Adrenal gland (tissue), 12 donors: ENCODE results near the gene HNRNPL. TPM values are rescaled to one million over a fixed set of nuclear protein-coding genes. Genes with fewer than 3 reads are reported as not detected.
A peak's percentile ranks its signal among the peaks of the same experiment; 100 is the strongest.

Experiments
- DNase-seq, 7 donors: peaks; one replicate each; pipeline ENCODE4 v3.0.0-alpha.2; 2019 to 2020
- H3K27ac ChIP-seq, 5 donors: fragments of 200-600 bp; sonication (generic) in 4 of 5; 1 replicate in 3 of 5; 2 replicates in 2 of 5; pipeline versions ENCODE4 v1.5.1 to v1.8.0; 2016 to 2020; ENCODE audit warnings: mild to moderate bottlenecking in 1 of 5
- H3K27me3 ChIP-seq: fragments of 200-600 bp; 2 replicates; pipeline ENCODE4 v1.8.0; 2021
- H3K36me3 ChIP-seq, 2 donors: fragments of 200-600 bp; replicated peaks in 1 of 2; 1 replicate in 1 of 2; 2 replicates in 1 of 2; pipeline versions ENCODE4 v1.5.1 to v1.8.0; 2018 to 2022
- H3K4me1 ChIP-seq, 2 donors: fragments of 200-600 bp; replicated peaks in 1 of 2; 1 replicate in 1 of 2; 2 replicates in 1 of 2; pipeline versions ENCODE4 v1.5.1 to v1.8.0; 2018 to 2021
- H3K4me3 ChIP-seq, 4 donors: fragments of 200-600 bp; sonication (generic) in 3 of 4; one replicate each; pipeline ENCODE4 v1.5.1; 2016 to 2018
- H3K9me3 ChIP-seq, 3 donors: fragments of 200-600 bp; sonication (generic) in 1 of 3; replicated peaks in 1 of 3; 1 replicate in 2 of 3; 2 replicates in 1 of 3; pipeline versions ENCODE4 v1.5.1 to v1.8.0; 2016 to 2021
- POLR2A ChIP-seq, 2 donors: fragments of 450-650 bp; IDR thresholded peaks; one replicate each; pipeline ENCODE4 v1.6.1; 2017; ENCODE audit warnings: antibody characterized with exemption in 2 of 2, mild to moderate bottlenecking in 2 of 2, moderate library complexity in 1 of 2
- WGBS, 4 donors: extraction: QIAGEN DNeasy Blood & Tissue Kit in 2 of 4; methylation state at CpG; one replicate each; pipeline versions ENCODE4 v1.1.5 to v1.1.7; 2013 to 2017; 5-methylcytosine and 5-hydroxymethylcytosine counted together
- intact Hi-C, 2 donors: fragments of 100-400 bp; cut with DNase I; formaldehyde crosslinking; loops; one replicate each; pipeline versions ENCODE4 v1.14.1 to v1.15.0; 2022 to 2023
- polyA plus RNA-seq, 3 donors: library from polyadenylated mRNA; stranded (reverse); fragments of 200-250 nt in 2 of 3; fragments of 350-450 nt in 1 of 3; fragmentation: Illumina TruSeq in 1 of 3; extraction: RNeasy Lipid Tissue Mini Kit (QIAGEN cat#74804) in 1 of 3; gene quantifications; one replicate each; pipeline ENCODE4 v1.2.3, GENCODE V29; 2013 to 2014
- total RNA-seq, 9 donors: library from RNA; depleted of rRNA in 4 of 9; stranded (reverse); fragments of >200 nt in 4 of 9; fragments of 120-200 nt in 1 of 9; fragmentation: NEBNext Ultra II Directional in 1 of 9; extraction: Animal tissue kit (Norgen Biotek cat#: 25700) in 1 of 9; gene quantifications; one replicate each; pipeline versions ENCODE4 v1.1.0 to v1.2.4, GENCODE V29; 2013 to 2023
- TF ChIP-seq, protein P1 (sequence below), 6 experiments: fragments of 450-650 bp in 4 of 6; fragments of 200-600 bp in 2 of 6; sonication (generic) in 1 of 6; IDR thresholded peaks; 1 replicate in 5 of 6; 2 replicates in 1 of 6; pipeline versions ENCODE4 v1.5.1 to v1.8.0; 2016 to 2021; ENCODE audit warnings: antibody characterized with exemption in 6 of 6, mild to moderate bottlenecking in 2 of 6, moderate library complexity in 1 of 6
- donor health status: healthy with polysubstance abuse.
- donor health status: Bipolar disorder and iron deficiency.
- donor health status: DM: yes; HTN: yes; CAD: no.
- donor health status: DM: no; HTN: no; CAD: no.
- donor health status: DM: no; HTN: no; CAD: no.
- donor health status: DM: yes; HTN: yes; CAD: no.

The HNRNPL gene
- total and polyA plus RNA-seq, 12 donors = 133 to 295 (median 203) TPM

DNA sequence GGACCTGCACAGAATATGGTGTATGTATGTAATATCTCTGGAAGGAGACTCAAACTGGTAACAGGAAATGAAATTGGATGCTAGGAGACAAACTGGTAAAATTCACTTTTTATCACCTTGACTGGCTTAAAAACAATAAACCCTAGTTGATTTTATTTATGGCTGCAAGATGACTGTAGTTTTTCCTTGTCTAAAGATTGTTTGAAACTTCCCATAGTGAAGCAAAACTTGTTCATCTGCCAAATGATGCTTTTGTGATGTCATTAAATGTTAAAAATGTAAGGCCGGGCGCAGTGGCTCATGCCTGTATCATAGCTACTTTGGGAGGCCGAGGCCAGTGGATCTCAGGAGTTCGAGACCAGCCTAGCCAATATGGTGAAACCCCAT is 15.7 kb downstream of the HNRNPL start:
- intact Hi-C loops = no loop called here
- 94 to 100% (median 95%) methylated on average over 4 of the region's 4 CpGs for WGBS, 4 donors
- peaks cover 28 to 63% of the 10 kb centered on the region in 2 donors for H3K4me1 ChIP-seq

GRCh38 chr19:38833092-38833425 is 16.7 kb downstream of the HNRNPL start:
- intact Hi-C loops = no loop called here

More for the DNA sequence above, 15.7 kb downstream of the HNRNPL start:
- Histone ChIP-seq H3K27ac (peak overlapping the region in 1 of 5 donors; percentile 2), H3K4me3 (no peak overlapping the region), H3K36me3 (peaks cover 0 to 55% of the 10 kb centered on the region in 2 donors), H3K27me3 (no peaks in the 10 kb centered on the region), H3K9me3 (no peaks in the 10 kb centered on the region)
- TF ChIP-seq, protein P1, sequence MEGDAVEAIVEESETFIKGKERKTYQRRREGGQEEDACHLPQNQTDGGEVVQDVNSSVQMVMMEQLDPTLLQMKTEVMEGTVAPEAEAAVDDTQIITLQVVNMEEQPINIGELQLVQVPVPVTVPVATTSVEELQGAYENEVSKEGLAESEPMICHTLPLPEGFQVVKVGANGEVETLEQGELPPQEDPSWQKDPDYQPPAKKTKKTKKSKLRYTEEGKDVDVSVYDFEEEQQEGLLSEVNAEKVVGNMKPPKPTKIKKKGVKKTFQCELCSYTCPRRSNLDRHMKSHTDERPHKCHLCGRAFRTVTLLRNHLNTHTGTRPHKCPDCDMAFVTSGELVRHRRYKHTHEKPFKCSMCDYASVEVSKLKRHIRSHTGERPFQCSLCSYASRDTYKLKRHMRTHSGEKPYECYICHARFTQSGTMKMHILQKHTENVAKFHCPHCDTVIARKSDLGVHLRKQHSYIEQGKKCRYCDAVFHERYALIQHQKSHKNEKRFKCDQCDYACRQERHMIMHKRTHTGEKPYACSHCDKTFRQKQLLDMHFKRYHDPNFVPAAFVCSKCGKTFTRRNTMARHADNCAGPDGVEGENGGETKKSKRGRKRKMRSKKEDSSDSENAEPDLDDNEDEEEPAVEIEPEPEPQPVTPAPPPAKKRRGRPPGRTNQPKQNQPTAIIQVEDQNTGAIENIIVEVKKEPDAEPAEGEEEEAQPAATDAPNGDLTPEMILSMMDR (IDR thresholded peaks at IDR 0.05) = no peak
- no peak for TF ChIP-seq POLR2A (IDR thresholded peaks at IDR 0.05)
- DNase-seq = no peak

GRCh38 chr19:38831142-38831605 is 18.6 kb downstream of the HNRNPL start:
- DNase-seq = peak; percentile 71 to 90 (median 80)
- intact Hi-C loops = no loop called here
- H3K4me3 ChIP-seq = peak overlapping the region; percentile 11 to 77 (median 40)
- no peaks in the 10 kb centered on the region for H3K9me3 ChIP-seq
- peaks cover 24 to 47% of the 10 kb centered on the region in 2 donors for H3K4me1 ChIP-seq
- peak overlapping the region; percentile 66 to 99 (median 90) for H3K27ac ChIP-seq
- peaks cover 0 to 47% of the 10 kb centered on the region in 2 donors for H3K36me3 ChIP-seq
- TF ChIP-seq, protein P1 (IDR thresholded peaks at IDR 0.05) = no peak
- TF ChIP-seq POLR2A (IDR thresholded peaks at IDR 0.05) = no peak
- 2 to 3% (median 2%) methylated on average over 9 to 16 of the region's 16 CpGs for WGBS, 4 donors
- no peaks in the 10 kb centered on the region for H3K27me3 ChIP-seq

More at GRCh38 chr19:38833092-38833425, 16.7 kb downstream of the HNRNPL start:
- Histone ChIP-seq H3K27ac (peak overlapping the region in 4 of 5 donors; percentile 83 to 99 (median 94)), H3K9me3 (no peaks in the 10 kb centered on the region), H3K4me3 (no peak overlapping the region), H3K4me1 (peaks cover 24 to 55% of the 10 kb centered on the region in 2 donors), H3K27me3 (no peaks in the 10 kb centered on the region), H3K36me3 (peaks cover 0 to 55% of the 10 kb centered on the region in 2 donors)
- TF ChIP-seq POLR2A (IDR thresholded peaks at IDR 0.05) = no peak
- TF ChIP-seq, protein P1 (IDR thresholded peaks at IDR 0.05) = no peak
- WGBS, 4 donors = 74 to 99% (median 86%) methylated on average over 7 of the region's 7 CpGs
- DNase-seq = no peak

GRCh38 chr19:38830039-38830733 is 19.6 kb downstream of the HNRNPL start:
- intact Hi-C loops = no loop called here
- peak overlapping the region; percentile 76 to 99 (median 90) for H3K27ac ChIP-seq

More at GRCh38 chr19:38830039-38830733, 19.6 kb downstream of the HNRNPL start:
- Histone ChIP-seq H3K27me3 (no peaks in the 10 kb centered on the region), H3K4me1 (peaks cover 24 to 37% of the 10 kb centered on the region in 2 donors), H3K9me3 (no peaks in the 10 kb centered on the region), H3K4me3 (peak overlapping the region in 1 of 4 donors; percentile 77), H3K36me3 (peaks cover 0 to 37% of the 10 kb centered on the region in 2 donors)
- TF ChIP-seq POLR2A (IDR thresholded peaks at IDR 0.05) = no peak
- TF ChIP-seq, protein P1 (IDR thresholded peaks at IDR 0.05) = no peak
- 33 to 47% (median 38%) methylated on average over 4 of the region's 4 CpGs for WGBS, 4 donors
- DNase-seq = peak in 1 of 7 donors; percentile 49
